A549 treated with RU486 at 1 μM for 4 hours (cell line): ENCODE data around the gene SGTB. TPM values are rescaled to one million over a fixed set of nuclear protein-coding genes. Genes with fewer than 3 reads are reported as not detected.

Experiments
- total RNA-seq: library from RNA; stranded (reverse); fragments of 200-300 nt; extraction: Qiagen RNA extraction; gene quantifications from 5 replicates; pipeline ENCODE4 v1.2.3, GENCODE V29; 2022; ENCODE audit warnings: low read depth

Gene SGTB
- total RNA-seq, result 6.3 to 8.2 TPM (median 7.5 TPM) in 5 replicates

GRCh38 chr5:65721720-65722574 is at the start of gene SGTB, which contains the start of gene NLN:
Gene SGTB, minus strand, starts transcription at chr5:65722109. Its CDS starts 1,302 bp downstream, at chr5:65720807.
Gene NLN, plus strand, starts transcription at chr5:65722205. Its CDS starts 169 bp downstream, at chr5:65722374.

GRCh38 chr5:65624571-65625555 is 97.0 kb downstream of the SGTB start, which contains the start of the genes SHLD3 and TRAPPC13:
Gene SHLD3, plus strand, starts transcription at chr5:65625027. Its CDS starts 4,561 bp downstream, at chr5:65629588.
Gene TRAPPC13, plus strand, starts transcription at chr5:65625027. Its CDS starts 34 bp downstream, at chr5:65625061.

GRCh38 chr5:65624025-65624570 is 97.8 kb downstream of the SGTB start, which contains the start of gene TRIM23:
Gene TRIM23, minus strand, starts transcription at chr5:65624333. Its CDS starts 59 bp downstream, at chr5:65624274.

Other genes starting within 250 kb of the SGTB start
- 0.06 to 0.31 TPM (median 0.08 TPM) in 5 replicates for gene ADAMTS6, start 240.2 kb downstream of the SGTB start, total RNA-seq
- 14.3 to 41.1 TPM (median 32.9 TPM) in 5 replicates for gene CENPK, start 158.9 kb downstream of the SGTB start, total RNA-seq
- gene PPWD1, start 158.8 kb downstream of the SGTB start, total RNA-seq, result 14.4 to 21.7 TPM (median 17.7 TPM) in 5 replicates
- 5.2 to 8.5 TPM (median 7.6 TPM) in 5 replicates for gene TRIM23, start 97.8 kb downstream of the SGTB start, total RNA-seq
- 1.5 to 3.6 TPM (median 2.2 TPM) in 5 replicates for gene SHLD3, start 97.1 kb downstream of the SGTB start, total RNA-seq
- 8.5 to 15.3 TPM (median 14.4 TPM) in 5 replicates for gene TRAPPC13, start 97.1 kb downstream of the SGTB start, total RNA-seq
- gene NLN, start 96 bp upstream of the SGTB start, total RNA-seq, result 49.5 to 74.9 TPM (median 63.0 TPM) in 5 replicates
- gene ERBIN, start 204.5 kb upstream of the SGTB start, total RNA-seq, result 13.0 to 43.4 TPM (median 25.1 TPM) in 5 replicates